ENCODE measurements around the gene LIPE.
A peak's percentile ranks its signal among the peaks of the same experiment; 100 is the strongest.
"Not testable (repeated sequence)": the region's sequence is repeated elsewhere in the genome, so short reads cannot be mapped to it uniquely, and the experiment has no call there.

LIPE gene, protein sequence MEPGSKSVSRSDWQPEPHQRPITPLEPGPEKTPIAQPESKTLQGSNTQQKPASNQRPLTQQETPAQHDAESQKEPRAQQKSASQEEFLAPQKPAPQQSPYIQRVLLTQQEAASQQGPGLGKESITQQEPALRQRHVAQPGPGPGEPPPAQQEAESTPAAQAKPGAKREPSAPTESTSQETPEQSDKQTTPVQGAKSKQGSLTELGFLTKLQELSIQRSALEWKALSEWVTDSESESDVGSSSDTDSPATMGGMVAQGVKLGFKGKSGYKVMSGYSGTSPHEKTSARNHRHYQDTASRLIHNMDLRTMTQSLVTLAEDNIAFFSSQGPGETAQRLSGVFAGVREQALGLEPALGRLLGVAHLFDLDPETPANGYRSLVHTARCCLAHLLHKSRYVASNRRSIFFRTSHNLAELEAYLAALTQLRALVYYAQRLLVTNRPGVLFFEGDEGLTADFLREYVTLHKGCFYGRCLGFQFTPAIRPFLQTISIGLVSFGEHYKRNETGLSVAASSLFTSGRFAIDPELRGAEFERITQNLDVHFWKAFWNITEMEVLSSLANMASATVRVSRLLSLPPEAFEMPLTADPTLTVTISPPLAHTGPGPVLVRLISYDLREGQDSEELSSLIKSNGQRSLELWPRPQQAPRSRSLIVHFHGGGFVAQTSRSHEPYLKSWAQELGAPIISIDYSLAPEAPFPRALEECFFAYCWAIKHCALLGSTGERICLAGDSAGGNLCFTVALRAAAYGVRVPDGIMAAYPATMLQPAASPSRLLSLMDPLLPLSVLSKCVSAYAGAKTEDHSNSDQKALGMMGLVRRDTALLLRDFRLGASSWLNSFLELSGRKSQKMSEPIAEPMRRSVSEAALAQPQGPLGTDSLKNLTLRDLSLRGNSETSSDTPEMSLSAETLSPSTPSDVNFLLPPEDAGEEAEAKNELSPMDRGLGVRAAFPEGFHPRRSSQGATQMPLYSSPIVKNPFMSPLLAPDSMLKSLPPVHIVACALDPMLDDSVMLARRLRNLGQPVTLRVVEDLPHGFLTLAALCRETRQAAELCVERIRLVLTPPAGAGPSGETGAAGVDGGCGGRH

DNA sequence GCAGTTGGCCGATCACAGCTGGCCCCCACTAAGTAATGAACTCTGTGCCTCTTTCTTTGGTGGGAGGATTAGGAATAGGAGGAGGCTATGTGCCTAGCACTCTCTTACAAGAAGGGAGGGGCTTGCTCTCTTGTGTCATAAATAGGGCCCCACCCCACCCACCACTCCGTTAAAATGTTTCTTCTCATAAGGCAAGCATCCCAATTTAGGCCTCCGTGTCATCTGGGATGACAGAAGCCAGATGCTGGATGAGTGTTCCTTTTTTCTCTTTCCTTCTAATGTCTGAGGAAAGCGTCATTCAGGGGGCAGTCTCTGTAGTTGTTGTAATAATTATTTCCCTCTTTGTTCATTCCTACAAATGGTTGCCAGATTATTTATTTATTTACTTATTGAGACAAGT is at the start of gene LIPE:
LIPE (minus strand) TSS at position 76 of the 400 bp plus-strand sequence. CDS start 239 bp downstream, outside the sequence.
- FAIRE-seq: no peak
- no peak for DNase-seq (ENCODE audit: extremely low spot score, insufficient read length, low read depth)

DNA sequence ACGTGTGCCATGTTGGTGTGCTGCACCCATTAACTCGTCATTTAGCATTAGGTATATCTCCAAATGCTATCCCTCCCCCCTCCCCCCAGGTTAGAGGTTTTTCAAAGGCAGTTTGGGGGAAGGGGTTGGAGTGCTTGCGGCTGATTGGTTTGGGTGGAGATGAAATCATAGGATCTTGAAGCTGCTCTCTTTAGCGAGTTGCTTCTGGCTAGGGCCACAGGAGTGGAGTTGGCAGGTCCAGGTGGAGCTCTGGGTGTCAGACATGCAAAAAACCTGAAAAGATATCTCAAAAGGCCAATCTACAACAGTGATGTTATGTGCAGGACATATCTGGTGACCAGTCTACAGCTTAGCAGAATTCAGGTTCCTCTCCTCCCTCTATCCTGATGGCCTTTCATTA is 48.2 kb upstream of the LIPE start:
- DNase-seq (ENCODE audit: extremely low spot score, insufficient read length, low read depth) (no peak), FAIRE-seq (no peak)

DNA sequence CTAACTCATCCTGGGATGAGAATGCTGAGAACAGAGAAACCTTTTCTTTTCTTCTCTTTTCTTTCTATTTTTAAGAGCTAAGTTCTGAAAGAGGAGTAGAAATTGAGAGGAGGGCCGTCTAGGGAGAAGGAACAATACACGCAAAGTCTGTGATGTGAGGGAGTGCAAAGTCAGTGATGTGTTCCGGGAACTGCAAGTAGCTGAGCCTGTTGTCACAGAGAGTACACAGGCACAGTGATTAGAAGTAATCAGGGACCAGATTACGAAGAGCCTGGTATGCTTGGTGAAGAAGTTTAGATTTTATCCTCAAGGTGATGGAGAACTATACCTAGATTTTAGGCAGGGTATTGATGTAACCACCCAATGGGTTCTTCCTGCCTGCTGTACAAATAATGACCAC is 47.6 kb upstream of the LIPE start:
- no peak for DNase-seq (ENCODE audit: extremely low spot score, insufficient read length, low read depth)
- no peak for FAIRE-seq

DNA sequence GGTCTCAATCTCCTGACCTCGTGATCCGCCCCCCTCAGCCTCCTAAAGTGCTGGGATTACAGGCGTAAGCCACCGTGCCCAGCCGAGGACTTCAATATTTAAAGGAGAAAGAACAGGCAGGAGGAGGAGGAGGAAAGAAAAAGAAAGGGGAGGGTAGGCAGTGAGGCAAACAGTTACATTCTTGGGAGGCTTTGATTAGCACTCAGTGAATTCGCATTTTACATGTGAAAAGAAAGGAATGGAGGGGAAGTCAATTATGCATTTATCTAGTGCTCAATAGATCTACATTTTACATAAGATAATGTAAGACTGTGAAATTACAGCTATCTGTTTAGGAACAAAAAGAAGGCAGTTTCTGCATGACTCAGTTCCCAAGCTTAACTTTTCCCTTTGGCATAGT is 46.5 kb upstream of the LIPE start:
- no peak for FAIRE-seq
- no peak for DNase-seq (ENCODE audit: extremely low spot score, insufficient read length, low read depth)

DNA sequence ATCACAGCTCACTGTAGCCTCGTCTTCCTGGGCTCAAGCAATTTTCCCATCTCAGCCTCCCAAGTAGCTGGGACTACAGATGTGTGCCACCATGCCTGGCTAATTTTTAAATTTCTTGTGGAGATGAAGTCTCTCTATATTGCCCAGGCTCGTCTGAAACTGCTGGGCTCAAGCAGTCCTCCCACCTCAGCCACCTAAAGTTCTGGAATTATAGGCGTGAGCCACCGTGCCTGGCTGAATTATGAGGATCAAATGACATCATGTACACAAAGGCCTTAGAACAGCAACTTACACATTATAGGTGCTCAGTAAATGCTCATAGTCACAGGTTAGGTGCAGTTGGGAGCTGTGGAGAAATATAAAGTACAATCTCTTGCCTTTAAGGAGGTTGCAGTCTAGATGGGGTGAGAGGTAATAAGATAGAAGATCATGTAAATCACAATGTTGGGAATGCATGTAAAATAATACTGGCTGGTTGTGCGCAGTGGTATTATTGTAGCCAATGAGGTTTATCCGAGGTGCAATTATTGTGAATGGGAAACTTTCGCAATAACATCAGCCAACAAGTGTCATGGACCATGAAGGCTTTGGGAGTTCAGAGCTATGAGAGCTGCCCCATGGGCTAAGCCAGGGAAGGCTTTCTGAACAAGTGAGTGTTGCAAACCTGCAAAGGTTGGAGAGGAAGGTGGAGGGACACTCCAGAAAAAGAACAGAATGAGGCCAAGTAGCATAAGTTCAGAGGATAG is 45.4 kb upstream of the LIPE start:
- DNase-seq (ENCODE audit: extremely low spot score, insufficient read length, low read depth) (no peak), FAIRE-seq (no peak)

DNA sequence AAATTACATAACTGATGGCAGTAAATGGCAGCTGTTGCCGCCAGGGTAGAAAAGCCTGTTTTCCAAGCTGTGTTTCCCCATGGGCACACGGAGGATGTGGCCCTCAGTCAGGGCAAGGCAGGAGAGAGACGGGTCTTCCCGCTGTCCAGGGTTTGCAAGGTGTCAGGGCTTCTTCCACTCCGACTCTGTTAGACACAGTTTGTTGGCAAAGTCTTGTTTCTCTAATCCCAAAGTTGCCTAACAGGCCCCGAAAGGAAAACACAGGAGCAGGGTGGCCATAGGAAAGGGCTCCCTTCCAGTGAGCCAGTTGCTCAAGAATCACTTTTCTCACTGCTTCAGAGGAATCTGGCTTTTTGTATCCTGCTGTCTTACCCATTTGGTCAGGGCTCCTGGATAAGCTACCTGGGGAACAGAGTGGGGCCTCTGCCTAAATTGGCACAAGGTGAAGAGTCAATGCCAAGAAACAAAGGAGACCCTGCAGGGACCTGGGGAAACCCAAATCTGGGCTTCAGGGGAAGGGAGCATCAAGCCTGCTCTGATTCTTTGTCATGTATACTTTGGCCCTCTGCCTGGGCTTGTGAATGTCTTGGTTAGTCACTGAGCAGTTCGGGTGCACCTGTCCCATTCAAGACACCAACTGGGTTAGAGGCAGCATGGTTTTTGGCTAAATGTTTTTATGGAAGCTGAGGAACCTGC is 44.5 kb upstream of the LIPE start:
- DNase-seq (ENCODE audit: extremely low spot score, insufficient read length, low read depth): no peak
- no peak for FAIRE-seq

DNA sequence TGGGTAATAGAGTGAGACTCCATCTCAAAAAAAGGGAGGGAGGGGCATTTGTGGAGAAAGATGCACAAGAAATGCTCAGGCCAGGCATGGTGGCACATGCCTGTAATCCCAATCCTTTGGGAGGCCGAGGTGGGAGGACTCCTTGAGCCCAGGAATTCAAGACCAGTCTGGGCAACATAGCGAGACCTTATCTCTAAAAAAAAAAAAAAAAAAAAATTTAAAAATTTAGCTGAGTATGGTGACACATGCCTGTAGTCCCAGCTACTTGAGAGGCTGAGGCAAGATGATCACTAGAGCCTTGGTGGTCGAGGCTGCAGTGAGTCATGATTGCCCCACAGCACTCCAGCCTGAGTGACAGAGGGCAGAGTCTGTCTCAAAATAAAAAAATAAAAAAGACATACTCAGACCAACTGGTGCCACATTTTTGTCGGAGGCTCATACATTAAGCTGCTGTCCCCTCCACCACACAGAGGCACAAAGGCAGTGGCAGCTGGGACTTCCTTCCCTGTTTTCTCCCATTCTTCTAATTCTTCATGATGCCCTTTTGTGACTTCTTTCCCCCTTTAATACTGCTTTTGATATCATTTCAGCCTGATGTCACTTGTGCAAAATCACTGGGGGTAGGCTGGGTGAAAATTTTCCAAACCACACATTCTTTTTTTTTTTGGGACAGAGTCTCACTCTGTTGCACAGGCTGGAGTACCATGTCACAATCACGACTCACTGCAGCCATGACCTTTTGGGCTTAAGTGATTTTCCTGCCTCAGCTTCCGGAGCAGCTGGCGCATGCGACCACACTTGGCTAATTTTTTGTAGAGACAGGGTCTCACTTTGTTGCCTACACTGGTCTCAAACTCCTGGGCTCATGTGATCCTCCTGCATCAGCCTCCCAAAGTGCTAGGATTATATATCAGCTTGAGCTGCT is 42.4 kb upstream of the LIPE start:
- DNase-seq (ENCODE audit: extremely low spot score, insufficient read length, low read depth) (no peak), FAIRE-seq (peak; percentile 51)

DNA sequence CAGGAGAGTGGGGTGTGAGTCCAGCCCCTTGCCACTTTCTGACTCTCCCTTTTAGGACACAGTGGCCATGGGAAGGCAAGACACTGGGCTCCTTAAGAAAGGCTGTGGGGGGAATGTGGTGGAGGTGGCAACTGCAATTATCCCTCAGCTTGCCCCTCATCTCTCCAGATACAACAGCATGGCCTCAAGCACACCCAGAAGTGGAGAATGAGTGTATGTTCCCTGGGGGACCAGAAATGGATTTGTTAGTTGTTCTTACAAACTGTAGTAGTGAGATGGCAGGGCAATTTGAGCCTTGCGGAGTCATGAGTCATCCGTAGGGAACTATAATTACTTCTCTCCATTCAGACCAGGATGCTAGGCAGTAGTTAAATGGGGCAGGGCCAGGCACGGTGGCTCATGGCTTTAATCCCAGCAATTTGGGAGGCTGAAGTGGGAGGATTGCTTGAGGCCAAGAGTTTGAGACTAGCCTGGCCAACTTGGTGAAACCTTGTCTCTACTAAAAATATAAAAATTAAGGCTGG is 41.1 kb upstream of the LIPE start:
- no peak for DNase-seq (ENCODE audit: extremely low spot score, insufficient read length, low read depth)
- no peak for FAIRE-seq

DNA sequence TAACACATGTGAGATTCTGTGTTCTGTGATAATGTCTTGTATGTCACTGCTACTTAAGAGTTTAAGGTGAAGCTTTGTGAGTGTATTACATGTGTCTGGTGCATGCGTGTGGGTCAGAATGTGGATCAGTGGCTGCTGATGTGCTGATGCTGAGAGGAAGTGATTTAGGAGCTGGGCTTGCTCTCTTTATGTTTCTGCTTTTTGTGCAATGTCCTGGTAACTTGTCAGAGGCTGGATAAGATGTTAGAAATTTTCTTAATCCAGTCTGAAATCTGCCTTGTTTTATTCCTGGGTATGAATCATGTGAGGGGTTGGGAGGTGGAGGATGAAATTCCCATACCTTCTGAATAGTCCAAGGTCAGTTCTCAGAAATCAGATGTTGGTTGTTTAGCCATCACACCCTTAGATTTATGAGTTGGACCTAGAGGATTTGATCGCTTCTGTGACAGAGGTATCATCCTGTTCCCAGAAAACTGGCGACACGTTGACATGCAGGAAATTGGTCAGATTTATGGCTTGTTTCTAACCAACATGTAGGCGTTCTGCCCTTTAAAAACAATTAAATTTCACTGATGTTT is 40.1 kb upstream of the LIPE start:
- peak; percentile 53 for FAIRE-seq
- DNase-seq (ENCODE audit: extremely low spot score, insufficient read length, low read depth): no peak

DNA sequence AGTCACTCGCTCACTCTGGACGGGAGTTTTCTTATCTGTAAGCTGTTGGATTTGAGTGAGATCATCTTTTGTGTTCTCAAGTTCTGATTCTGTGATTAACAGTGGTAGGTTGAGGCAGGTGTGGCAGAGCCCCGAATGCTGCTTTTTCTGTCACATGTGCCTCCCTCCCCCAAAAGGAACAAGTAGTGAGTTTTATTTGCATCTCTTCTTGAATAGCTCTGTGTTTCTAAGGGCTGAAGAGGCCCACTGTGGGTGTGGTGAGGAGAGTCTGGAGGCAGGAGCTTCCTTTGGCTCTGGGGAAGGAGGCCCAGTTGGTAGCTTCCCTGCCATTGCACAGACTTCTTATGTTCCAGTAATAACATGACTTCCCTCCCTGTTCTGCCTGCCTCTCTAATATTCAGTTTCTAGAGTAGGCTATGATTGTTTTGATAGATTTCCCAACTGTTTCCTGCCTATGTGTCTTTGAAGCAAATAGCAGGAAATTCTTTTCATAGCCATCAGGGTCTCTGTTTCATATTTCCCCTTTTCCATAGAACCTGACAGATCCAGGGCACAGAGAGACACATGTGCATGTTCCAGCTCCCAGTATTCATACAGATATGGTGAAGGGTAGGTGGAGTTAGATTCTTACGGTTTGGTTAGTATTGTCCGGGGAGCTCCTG is 39.5 kb upstream of the LIPE start:
- no peak for DNase-seq (ENCODE audit: extremely low spot score, insufficient read length, low read depth)
- FAIRE-seq: no peak

DNA sequence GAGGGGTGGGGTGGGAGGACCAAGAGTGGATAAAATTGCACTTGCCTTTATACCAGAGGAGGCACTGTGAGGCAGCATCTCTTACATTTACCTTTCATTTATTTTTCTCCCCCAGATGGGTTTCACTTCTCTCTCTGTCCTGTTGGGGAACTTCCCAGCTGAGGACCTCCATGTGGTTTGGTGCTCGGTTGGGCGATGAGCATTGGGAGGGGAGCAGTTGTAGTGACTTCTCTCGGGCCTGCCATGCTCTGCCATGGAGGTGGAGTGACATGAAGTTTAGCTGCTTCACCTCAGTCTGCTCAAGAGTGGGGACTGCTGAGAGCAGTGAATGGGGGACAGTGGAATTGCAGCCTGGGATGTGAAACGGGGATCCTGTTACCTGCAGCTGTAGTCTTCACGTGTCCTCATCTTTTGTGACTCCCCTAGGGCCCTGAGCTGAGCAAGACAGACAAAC is 38.7 kb upstream of the LIPE start:
- peak; percentile 60 for DNase-seq (ENCODE audit: extremely low spot score, insufficient read length, low read depth)
- FAIRE-seq: peak; percentile 93

DNA sequence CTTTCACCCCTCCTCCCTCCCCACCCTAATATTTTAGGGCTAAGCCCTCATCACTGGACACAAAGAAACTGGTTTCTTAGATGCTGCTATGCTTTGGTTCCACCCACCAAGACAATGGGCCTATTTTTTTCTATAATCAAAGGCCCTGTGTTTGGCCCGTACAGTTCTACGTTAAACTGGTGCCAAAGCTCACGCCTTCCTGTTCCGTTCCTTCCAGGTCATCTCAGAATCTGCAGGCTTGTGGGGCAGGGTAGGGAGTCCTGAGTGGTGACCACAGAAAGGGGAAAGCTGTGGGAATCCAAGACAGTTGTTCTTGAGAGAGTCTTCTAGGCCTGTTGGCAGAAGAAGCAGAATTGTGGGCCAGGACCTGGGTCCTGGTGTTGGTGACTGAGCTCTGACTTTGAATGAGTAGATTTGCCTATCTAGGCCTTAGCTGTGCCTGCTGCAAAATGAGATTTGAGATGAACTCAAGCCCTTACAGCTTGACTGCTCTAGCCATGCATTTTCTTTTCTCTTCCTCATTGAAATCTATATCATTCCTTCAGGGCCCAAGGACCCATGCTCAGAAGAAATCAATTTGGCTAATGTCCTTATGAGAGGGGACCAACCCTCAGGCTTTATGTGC is 34.6 kb upstream of the LIPE start:
- DNase-seq (ENCODE audit: extremely low spot score, insufficient read length, low read depth) (no peak), FAIRE-seq (no peak)

DNA sequence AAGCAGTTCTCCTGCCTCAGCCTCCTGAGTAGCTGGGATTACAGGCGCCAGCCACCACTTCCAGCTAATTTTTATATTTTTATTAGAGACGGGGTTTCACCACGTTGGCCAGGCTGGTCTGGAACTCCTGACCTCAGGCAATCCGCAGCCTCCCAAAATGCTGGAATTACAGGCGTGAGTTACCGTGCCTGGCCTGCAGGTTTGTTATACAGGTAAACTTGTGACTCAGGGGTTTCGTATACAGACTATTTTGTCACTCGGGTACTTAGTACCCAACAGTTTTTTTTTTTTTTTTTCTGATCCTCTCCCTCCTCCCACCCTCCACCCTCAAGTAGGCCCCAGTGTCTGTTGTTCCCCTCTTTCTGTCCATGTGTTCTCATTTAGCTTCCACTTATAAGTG is 34.0 kb upstream of the LIPE start:
- DNase-seq (ENCODE audit: extremely low spot score, insufficient read length, low read depth): not testable (repeated sequence)

DNA sequence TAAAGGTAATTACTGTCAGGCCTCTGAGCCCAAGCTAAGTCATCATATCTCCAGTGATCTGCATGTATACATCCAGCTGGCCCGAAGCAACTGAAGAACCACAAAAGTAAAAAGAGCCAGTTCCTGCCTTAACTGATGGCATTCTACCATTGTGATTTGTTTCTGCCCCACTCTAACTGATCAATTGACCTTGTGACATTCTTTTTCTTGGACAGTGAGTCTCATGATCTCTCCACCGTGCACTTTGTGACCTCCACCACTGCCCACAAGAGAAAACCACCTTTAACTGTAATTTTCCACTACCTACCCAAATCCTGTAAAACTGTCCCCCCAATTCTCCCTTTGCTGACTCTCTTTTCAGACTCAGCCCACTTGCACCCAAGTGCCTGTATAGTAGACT is 32.7 kb upstream of the LIPE start:
- DNase-seq (ENCODE audit: extremely low spot score, insufficient read length, low read depth) (no peak), FAIRE-seq (no peak)

More for the DNA sequence above, 34.0 kb upstream of the LIPE start:
- not testable (repeated sequence) for FAIRE-seq

DNA sequence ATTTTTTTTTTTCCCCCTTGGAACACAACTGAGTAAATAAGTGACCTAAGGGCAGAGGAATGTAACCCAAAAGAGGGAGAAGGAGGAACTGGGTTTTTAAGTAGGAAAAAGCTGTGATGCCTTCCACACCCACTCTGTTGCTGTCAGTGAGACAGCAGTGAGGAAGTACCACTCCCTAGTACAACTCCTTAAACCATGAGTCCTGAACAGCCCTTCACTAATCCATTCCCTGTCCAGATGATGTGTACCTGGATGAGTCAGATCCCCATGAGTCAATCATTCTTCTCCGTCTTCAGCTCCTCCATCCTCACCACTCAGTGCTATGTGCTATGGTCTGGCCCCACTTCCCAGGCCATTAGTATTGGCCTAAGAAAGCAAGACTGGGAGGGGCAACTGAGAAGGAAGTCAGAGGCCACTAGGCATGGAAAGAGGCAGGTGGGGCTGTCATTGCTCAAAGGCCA is 28.5 kb upstream of the LIPE start:
- FAIRE-seq (no peak), DNase-seq (ENCODE audit: extremely low spot score, insufficient read length, low read depth) (no peak)

DNA sequence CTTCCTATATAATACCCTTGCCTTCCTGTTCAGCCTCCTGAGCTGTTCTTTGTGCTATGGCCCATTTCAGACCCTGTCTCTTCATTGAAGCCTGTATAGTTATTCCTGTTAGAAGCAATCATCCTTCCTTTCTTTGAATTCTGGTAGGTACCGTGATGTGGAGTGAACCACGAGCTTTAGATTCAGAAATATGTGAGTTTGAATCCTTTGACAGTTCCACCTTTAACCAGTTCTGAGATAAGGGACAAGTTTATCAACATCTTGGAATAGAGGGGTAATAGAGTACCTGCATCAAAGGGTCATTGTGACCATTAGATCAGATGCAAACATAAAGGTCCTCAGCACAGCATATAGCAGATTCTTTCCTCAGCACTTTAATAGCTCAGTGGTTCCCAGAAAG is 27.9 kb upstream of the LIPE start:
- DNase-seq (ENCODE audit: extremely low spot score, insufficient read length, low read depth) (no peak), FAIRE-seq (no peak)

DNA sequence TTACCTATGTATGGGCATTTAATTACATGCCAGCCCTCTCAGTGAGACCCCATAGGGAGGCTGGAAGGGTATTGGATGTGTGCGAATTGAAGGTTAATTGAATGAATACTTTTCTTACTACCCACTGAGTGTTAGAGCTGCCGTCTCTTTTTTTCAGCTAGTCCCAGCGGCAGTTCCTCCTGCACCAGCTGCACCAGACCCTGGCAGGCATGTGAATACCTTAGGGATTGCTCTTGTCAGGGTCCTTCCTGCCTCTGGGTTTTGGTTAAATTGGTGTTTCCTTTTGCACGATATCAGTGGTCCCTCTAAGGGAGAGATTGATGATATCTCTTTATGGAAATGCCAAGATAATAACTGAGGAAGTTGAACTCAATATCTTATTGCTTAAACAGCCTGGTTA is 25.4 kb upstream of the LIPE start:
- DNase-seq (ENCODE audit: extremely low spot score, insufficient read length, low read depth) (no peak), FAIRE-seq (no peak)
